ENCODE results near the gene TRIP11.

TRIP11 gene

GRCh38 chr14:91953170-91953985, 86.5 kb downstream of the TRIP11 start:
- no peak for DNase-seq

GRCh38 chr14:91947475-91948184, 92.2 kb downstream of the TRIP11 start, which contains the start of gene FBLN5:
Gene FBLN5 (minus strand): TSS chr14:91947694. CDS start chr14:91947229, 465 bp downstream.
- DNase-seq, result peak; percentile 16

- DNase-seq, result no peak
Measured at GRCh38 chr14:91946622-91947474, 93.0 kb downstream of the TRIP11 start.

DNA sequence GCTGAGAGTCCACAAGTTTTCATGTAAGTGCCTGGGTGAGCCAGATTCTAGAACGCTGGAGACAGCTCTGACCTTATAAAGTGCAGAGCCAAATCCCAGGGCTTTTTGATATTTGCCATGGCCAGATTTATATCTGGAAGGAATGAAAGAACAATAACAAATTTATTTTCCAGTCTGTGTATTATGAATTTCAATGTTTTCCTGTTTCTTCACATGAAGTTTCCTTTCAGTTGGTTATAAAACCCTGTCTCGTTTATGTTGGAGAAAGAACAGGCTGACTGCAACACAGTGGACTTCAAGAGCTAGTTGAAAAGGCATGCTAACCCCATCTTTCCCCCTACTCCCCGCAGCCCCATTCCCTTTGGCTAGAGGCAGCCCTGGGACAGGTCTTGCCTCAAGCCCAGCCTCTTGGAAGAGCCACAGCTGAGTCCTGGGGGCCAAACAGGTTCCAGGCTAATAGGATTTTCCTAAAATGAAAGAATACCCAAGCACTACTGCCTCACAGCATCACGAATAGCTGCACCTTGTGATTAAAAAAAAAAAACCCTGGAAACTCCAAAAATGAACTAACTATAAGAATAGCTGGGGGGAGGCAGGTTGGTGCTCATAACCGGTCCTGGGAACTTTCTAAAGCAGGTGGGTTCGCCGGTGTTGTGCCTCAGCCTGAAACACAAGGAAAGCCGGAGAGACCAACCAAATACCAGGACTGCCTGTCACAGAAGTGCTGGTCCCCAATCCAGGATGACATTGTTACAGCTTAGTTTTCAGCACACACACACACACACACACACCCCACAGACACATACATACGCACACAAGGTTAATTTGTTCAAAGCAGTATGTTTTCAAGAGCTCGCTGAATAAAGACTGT, 93.9 kb downstream of the TRIP11 start:
- no peak for DNase-seq

GRCh38 chr14:91942946-91943345, 96.9 kb downstream of the TRIP11 start:
- no peak for DNase-seq

DNA sequence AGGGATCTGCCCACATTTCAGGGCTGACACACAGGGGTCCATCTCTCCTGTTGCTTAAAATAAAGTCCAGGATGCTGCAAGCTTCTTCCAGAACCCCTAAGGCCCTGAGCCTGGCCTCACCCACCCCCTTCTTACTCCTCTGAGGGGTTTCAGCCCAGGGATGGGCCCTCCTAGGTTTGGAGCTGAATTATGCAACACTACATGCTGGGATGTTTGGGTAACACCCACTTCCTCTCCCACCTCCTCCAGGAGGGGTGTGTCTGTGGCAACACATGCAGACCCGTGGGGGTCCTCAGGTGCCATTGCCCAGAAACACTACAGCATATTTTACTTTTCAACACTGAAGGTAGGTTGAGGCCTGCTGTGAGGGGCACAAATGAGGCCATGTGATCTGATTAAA, 97.7 kb downstream of the TRIP11 start:
- no peak for DNase-seq

- no peak for DNase-seq
Measured at GRCh38 chr14:91940209-91940608, 99.7 kb downstream of the TRIP11 start.

DNA sequence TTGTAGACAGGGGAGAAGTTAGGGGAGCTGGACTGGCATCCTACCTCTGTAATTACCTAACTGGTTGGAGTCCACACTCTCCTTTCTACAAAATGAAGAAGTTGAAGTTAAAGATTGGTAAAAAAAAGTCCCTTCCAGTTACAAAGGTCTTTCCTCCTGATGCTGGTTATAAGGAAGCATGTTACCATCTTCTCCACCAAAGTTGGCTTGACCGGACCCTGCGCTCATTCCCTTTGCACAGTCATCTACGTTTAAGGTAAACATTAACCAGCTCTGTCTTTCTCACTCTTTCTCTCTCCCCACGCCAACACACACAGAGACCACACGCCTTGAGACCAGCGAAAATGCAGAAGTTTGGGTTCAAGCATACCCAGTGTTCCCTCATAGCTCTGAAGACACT, 104.3 kb downstream of the TRIP11 start:
- DNase-seq, result no peak

- no peak for DNase-seq
Measured at GRCh38 chr14:91934554-91935285, 105.1 kb downstream of the TRIP11 start.

- no peak for DNase-seq
Measured at GRCh38 chr14:91931478-91932088, 108.3 kb downstream of the TRIP11 start.

GRCh38 chr14:91929700-91930099, 110.2 kb downstream of the TRIP11 start:
- no peak for DNase-seq

DNA sequence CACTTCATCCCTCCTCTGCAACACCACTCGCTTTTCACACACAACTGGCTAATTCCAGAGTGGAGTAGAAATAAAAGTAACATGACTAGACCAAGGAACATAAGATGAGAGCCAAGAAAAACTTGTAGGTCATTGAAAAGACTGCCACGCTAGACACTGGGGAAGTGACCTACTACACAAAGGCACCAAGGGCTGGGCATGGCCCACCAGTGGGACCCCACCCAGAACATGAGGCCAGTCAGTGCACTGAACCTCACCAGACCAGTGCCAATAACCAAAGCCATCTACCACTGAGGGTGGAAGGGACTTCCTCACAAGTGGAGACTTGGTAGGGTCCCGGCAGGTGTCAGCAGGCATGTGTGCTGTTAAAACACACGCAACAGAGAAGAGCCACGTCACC, 112.1 kb downstream of the TRIP11 start:
- no peak for DNase-seq

GRCh38 chr14:91927191-91927590, 112.7 kb downstream of the TRIP11 start:
- no peak for DNase-seq

GRCh38 chr14:91926131-91926890, 113.5 kb downstream of the TRIP11 start:
- DNase-seq, result no peak

DNA sequence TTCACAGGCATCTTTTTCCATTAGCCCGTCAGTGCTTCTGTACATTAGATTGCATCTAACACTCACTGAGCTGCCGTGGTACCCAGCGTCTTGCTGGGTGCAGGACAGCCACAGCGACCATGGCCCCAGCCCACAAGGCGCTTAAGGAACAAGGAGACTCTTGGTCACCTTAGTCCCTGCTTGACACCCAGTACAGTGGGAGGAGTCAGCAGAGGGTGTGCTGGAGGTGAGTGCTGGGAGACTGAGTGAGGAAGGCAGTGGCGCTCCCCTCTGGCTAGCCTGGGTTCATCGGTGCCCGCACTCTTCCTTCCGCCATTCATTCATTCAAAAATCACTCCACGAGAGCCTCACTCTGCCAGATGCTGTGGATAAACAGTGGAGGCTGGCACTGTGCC, 114.1 kb downstream of the TRIP11 start:
- no peak for DNase-seq

- DNase-seq, result no peak
Measured at GRCh38 chr14:91925001-91925726, 114.7 kb downstream of the TRIP11 start.

DNA sequence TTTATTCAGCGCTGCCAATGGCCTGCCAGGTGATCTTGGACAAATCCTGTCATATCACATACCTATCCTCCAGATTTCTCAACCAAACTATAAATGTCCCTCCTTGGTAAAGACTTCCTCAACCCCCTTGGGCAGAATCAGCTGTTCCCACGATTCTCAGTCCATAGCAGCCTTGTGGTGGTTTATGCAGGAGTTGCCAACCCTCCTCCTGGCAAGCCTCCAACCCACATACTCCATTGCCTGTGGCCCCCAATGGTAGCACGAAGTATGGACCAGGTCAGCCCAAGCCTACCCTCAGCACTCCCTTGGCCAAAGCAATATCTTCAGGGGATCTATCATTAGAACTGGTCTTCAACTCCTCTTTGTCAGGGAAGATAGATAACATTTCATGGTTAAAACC, 119.3 kb downstream of the TRIP11 start:
- DNase-seq, result no peak

DNA sequence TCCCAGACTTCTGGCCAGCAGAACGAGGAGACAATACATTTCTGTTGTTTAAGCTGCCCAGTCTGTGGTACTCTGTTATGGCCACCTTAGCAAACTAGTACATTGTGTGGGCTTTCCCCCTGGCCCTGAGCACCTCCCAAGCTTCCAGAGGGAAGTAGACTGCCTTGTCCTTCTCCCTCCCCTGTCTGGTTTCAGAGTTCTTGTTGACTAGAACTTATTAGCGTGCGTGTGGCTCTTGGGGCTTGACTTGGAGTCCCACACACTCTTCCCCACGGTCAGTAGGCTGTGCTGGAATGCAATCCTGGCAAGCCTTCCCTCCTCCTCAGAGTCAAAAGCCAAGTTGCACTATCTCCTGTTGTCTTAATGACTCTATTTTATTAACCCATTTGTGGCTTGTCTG, 120.0 kb downstream of the TRIP11 start:
- DNase-seq, result no peak

DNA sequence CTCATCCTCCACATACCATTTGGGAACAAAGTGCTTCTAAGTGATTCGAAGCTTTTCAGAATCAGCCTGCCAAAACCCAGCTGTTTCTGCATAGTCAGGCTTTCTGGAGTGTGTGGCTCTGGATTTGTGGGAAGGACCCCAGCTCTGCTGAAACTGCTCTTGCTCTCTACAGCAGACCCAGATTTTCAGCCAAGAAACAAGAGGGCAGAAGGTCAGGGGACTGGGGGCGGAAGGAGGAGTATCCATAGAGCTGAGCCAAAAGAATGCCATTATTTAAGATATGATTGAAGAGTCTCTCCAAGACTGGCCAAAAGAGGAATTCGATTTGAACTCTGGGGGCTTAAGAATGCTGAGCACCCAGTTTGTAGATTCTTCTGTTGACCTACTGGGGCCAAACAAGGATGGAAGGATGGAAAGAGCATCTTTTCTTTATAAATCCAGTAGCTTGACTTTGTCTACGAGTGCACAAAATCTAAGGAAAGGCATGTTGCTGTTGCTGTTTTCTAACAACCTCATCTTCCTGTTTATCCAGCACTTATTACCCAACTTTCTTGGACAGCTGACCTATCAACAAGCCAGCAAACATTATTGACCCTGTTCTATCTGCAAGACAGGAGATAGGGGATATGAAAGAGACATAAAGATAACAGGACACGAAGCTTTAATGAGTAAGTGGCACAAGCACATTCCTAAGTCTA, 121.5 kb downstream of the TRIP11 start:
- no peak for DNase-seq

All from NCI-H1048 (cell line).